Measurements from ENCODE around the gene CNTROB.

The CNTROB gene

GRCh38 chr17:7977039-7977438 is 45.0 kb downstream of the CNTROB start:
- Histone ChIP-seq H3K9me3 (ENCODE audit: insufficient read depth, low read length, severe bottlenecking) (peaks cover 14% of the 10 kb centered on the region), H3K4me1 (ENCODE audit: insufficient read depth, low read length) (no peaks in the 10 kb centered on the region), H3K9ac (ENCODE audit: low read depth, low read length) (no peak overlapping the region), H3K36me3 (ENCODE audit: insufficient read depth, low read length) (no peaks in the 10 kb centered on the region), H4K20me1 (ENCODE audit: insufficient read depth, low read length) (no peaks in the 10 kb centered on the region), H3K4me3 (ENCODE audit: low read depth in 1 of 2, low read length in 2 of 2) (no peak overlapping the region), H3K27ac (ENCODE audit: low read length) (no peak overlapping the region), H3K4me2 (ENCODE audit: insufficient read depth, low read length) (no peak overlapping the region), H2AFZ (ENCODE audit: low read depth, low read length) (no peak overlapping the region), H3K27me3 (ENCODE audit: insufficient read depth, low read length, poor library complexity) (no peaks in the 10 kb centered on the region), H3K79me2 (ENCODE audit: insufficient read depth, low read length) (no peaks in the 10 kb centered on the region)
- TF ChIP-seq CTCF (IDR thresholded peaks at IDR 0.05; ENCODE audit: borderline replicate concordance, extremely low read depth, low read length, poor library complexity, severe bottlenecking) (no peak), EZH2 (IDR thresholded peaks at IDR 0.05; ENCODE audit: borderline replicate concordance, low read depth, low read length, severe bottlenecking) (no peak)
- ATAC-seq (ENCODE audit: insufficient read depth, low read depth) (no peak), DNase-seq (no peak)

GRCh38 chr17:7977805-7978204 is 45.8 kb downstream of the CNTROB start:
- no peaks in the 10 kb centered on the region for H3K4me1 ChIP-seq (ENCODE audit: insufficient read depth, low read length)
- ATAC-seq (ENCODE audit: insufficient read depth, low read depth): no peak
- H3K4me3 ChIP-seq (ENCODE audit: low read depth in 1 of 2, low read length in 2 of 2): no peak overlapping the region
- no peaks in the 10 kb centered on the region for H3K27me3 ChIP-seq (ENCODE audit: insufficient read depth, low read length, poor library complexity)
- peaks cover 14% of the 10 kb centered on the region for H3K9me3 ChIP-seq (ENCODE audit: insufficient read depth, low read length, severe bottlenecking)
- no peaks in the 10 kb centered on the region for H4K20me1 ChIP-seq (ENCODE audit: insufficient read depth, low read length)
- no peak overlapping the region for H3K27ac ChIP-seq (ENCODE audit: low read length)
- H3K4me2 ChIP-seq (ENCODE audit: insufficient read depth, low read length): no peak overlapping the region
- H2AFZ ChIP-seq (ENCODE audit: low read depth, low read length): no peak overlapping the region
- H3K9ac ChIP-seq (ENCODE audit: low read depth, low read length): no peak overlapping the region
- no peaks in the 10 kb centered on the region for H3K79me2 ChIP-seq (ENCODE audit: insufficient read depth, low read length)
- no peaks in the 10 kb centered on the region for H3K36me3 ChIP-seq (ENCODE audit: insufficient read depth, low read length)
- DNase-seq: no peak
- TF ChIP-seq EZH2 (IDR thresholded peaks at IDR 0.05; ENCODE audit: borderline replicate concordance, low read depth, low read length, severe bottlenecking) (no peak), CTCF (IDR thresholded peaks at IDR 0.05; ENCODE audit: borderline replicate concordance, extremely low read depth, low read length, poor library complexity, severe bottlenecking) (no peak)

GRCh38 chr17:7982173-7982572 is 50.2 kb downstream of the CNTROB start:
- Histone ChIP-seq H3K27me3 (ENCODE audit: insufficient read depth, low read length, poor library complexity) (no peaks in the 10 kb centered on the region), H3K4me2 (ENCODE audit: insufficient read depth, low read length) (no peak overlapping the region), H3K9ac (ENCODE audit: low read depth, low read length) (no peak overlapping the region), H2AFZ (ENCODE audit: low read depth, low read length) (no peak overlapping the region), H4K20me1 (ENCODE audit: insufficient read depth, low read length) (no peaks in the 10 kb centered on the region), H3K27ac (ENCODE audit: low read length) (no peak overlapping the region), H3K79me2 (ENCODE audit: insufficient read depth, low read length) (no peaks in the 10 kb centered on the region), H3K9me3 (ENCODE audit: insufficient read depth, low read length, severe bottlenecking) (no peaks in the 10 kb centered on the region), H3K36me3 (ENCODE audit: insufficient read depth, low read length) (no peaks in the 10 kb centered on the region), H3K4me3 (ENCODE audit: low read depth in 1 of 2, low read length in 2 of 2) (no peak overlapping the region), H3K4me1 (ENCODE audit: insufficient read depth, low read length) (no peaks in the 10 kb centered on the region)
- no peak for ATAC-seq (ENCODE audit: insufficient read depth, low read depth)
- DNase-seq: no peak
- TF ChIP-seq CTCF (IDR thresholded peaks at IDR 0.05; ENCODE audit: borderline replicate concordance, extremely low read depth, low read length, poor library complexity, severe bottlenecking) (no peak), EZH2 (IDR thresholded peaks at IDR 0.05; ENCODE audit: borderline replicate concordance, low read depth, low read length, severe bottlenecking) (no peak)

GRCh38 chr17:7982666-7983065 is 50.7 kb downstream of the CNTROB start:
- Histone ChIP-seq H4K20me1 (ENCODE audit: insufficient read depth, low read length) (no peaks in the 10 kb centered on the region), H2AFZ (ENCODE audit: low read depth, low read length) (no peak overlapping the region), H3K79me2 (ENCODE audit: insufficient read depth, low read length) (no peaks in the 10 kb centered on the region), H3K9me3 (ENCODE audit: insufficient read depth, low read length, severe bottlenecking) (no peaks in the 10 kb centered on the region), H3K27ac (ENCODE audit: low read length) (no peak overlapping the region), H3K4me1 (ENCODE audit: insufficient read depth, low read length) (no peaks in the 10 kb centered on the region), H3K4me2 (ENCODE audit: insufficient read depth, low read length) (no peak overlapping the region), H3K4me3 (ENCODE audit: low read depth in 1 of 2, low read length in 2 of 2) (no peak overlapping the region), H3K27me3 (ENCODE audit: insufficient read depth, low read length, poor library complexity) (no peaks in the 10 kb centered on the region), H3K36me3 (ENCODE audit: insufficient read depth, low read length) (no peaks in the 10 kb centered on the region), H3K9ac (ENCODE audit: low read depth, low read length) (no peak overlapping the region)
- ATAC-seq (ENCODE audit: insufficient read depth, low read depth) (no peak), DNase-seq (no peak)
- no peak for TF ChIP-seq CTCF (IDR thresholded peaks at IDR 0.05; ENCODE audit: borderline replicate concordance, extremely low read depth, low read length, poor library complexity, severe bottlenecking)
- TF ChIP-seq EZH2 (IDR thresholded peaks at IDR 0.05; ENCODE audit: borderline replicate concordance, low read depth, low read length, severe bottlenecking): no peak

All from DND-41 (cell line).